ENCODE data around the gene AP3S2. TPM values are rescaled to one million over a fixed set of nuclear protein-coding genes. Genes with fewer than 3 reads are reported as not detected.

AP3S2 gene
- total RNA-seq, 1 donor from 2014 or later: 47.7 TPM

DNA sequence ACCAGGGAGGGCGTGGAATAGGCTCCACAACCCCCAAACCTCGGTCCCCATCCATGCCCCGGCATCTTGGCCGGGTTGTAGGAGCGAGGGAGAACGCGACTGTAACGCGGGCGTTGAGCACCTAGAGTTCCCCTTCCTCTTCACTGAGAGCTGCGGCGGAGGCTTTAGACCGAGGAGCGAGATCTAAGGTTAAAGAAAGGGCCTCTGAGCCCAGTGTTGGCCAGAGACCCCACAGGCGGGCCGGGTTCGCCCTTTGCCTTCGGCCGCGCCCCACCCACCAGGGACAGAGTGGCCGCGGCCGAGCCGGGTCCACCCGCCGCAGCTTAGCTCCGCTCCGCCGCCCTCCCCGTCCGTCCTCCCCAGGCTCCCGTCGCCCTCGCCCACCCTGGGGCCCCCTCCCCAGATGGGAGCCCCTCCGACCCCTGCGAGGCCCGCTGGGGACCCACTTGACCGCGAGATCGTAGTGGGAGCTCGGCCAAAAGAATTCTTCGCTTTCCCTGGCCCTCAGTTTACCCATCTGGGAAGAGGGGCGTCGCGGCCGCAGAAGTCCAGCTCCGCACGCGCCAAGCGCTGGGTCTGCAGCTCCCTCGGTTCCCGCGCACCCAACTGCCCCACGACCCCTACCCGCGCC is 79.6 kb downstream of the AP3S2 start:
- no peak for DNase-seq

- no peak for DNase-seq
These were observed 80.2 kb downstream of the AP3S2 start for GRCh38 chr15:89813381-89814111.

GRCh38 chr15:89812847-89813320 is 80.9 kb downstream of the AP3S2 start:
- DNase-seq: no peak

DNA sequence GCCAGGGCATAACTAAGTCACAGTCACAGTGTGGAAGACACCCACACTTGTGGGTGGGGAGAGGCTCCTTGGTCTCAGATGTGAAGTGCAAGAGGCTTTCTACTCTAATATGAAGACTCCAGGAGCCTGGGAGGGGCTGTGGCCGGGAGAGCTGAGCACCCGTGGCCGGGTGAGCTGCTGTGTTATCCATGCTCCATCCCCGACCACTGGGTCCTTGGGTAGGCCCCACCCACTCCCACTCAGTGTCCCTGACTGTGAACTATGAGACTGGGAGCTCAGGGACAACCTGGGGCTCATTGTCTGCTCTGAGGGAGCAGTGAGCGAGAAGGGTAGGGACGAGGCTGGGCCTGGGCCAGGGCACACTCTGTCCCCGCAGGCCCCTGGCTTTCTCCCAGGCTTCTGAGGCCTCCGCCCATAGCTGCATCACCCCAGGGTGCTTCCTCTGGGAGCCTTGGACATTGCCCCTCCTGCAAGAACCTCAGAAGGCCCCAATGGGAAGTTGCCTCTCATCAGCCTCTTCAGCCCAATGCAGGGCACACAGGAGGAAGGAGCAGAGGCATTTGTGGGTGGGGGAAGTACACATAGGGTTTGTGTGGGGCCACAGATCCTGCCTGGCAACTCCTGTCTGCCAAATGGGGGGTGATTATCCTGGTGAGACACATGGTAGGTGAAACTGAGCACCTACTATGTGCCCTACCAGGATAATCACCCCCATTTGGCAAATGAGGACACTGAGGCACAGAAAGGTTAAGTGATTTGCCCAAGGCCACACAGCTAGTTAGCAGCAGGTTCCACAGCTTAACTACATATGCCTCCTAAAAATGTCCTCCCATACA is 81.6 kb downstream of the AP3S2 start:
- DNase-seq: no peak

DNA sequence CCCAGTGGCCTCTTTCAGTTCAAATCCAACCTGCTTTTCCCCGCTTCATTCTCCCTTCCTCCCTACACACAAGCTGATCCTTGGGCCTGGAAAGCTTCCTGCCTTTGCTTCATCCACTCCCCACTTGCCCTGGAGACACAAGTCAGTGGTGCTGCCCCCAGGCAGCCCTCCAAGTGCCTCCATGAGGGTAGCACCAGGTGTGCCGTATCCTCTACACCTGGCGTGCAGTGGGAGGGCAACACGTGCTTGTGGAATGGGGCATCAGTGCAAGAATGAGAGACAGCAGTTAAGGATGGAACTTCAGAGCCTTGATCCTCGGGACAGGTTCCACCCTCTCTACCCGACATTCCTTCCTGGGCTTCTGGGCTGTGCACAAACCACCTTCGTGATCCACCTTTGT is 83.0 kb downstream of the AP3S2 start:
- DNase-seq: no peak

DNA sequence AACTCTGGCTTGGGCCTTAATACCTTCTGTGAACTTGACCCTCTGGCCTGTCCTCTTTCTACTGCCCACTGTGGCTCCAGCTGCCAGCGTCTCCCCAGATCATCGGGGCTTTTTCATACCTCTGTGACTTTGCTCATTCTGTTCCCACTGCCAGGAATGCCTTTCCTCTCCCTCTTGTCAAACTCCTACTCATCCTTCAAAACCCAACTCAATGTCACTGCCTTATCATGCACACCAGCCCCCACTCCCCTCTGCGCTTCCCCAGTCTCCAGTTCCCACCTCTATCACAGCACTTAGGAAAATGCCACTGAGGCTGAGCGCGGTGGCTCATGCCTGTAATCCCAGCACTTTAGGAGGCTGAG is 84.0 kb downstream of the AP3S2 start:
- no peak for DNase-seq

DNA sequence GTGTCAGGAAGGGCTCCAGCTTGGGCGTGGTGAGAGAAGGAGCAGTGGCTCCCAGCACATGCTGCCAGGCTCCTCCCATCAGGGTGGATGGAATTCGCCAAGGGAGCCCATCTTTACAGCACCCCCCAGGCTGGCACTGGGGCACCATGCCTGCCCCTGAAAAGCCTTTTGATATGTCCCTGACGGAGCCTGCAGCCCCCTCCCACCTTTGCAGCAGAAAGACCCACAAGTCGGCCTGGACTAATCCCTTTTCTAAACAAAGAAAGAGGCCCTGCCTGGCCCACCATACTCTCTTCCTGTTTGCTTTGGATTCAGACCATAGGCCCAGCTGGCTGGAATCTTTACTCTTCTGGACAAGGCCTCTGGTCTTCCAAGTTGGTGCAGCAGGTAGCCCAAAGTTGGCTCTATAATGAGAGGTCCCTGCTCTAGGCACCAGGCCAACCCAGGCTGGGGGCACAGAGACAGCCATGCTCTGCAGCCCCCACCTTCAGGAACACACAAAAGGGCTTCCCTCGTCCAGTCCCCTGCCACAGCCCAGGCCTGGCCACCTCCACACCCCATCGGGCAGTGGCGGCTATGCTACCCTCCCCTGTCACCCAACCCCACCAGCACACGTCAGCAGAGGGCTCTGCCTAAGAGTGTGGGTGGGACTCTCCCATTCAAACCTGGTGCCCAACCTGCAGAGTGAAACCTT is 84.6 kb downstream of the AP3S2 start:
- DNase-seq: no peak

DNA sequence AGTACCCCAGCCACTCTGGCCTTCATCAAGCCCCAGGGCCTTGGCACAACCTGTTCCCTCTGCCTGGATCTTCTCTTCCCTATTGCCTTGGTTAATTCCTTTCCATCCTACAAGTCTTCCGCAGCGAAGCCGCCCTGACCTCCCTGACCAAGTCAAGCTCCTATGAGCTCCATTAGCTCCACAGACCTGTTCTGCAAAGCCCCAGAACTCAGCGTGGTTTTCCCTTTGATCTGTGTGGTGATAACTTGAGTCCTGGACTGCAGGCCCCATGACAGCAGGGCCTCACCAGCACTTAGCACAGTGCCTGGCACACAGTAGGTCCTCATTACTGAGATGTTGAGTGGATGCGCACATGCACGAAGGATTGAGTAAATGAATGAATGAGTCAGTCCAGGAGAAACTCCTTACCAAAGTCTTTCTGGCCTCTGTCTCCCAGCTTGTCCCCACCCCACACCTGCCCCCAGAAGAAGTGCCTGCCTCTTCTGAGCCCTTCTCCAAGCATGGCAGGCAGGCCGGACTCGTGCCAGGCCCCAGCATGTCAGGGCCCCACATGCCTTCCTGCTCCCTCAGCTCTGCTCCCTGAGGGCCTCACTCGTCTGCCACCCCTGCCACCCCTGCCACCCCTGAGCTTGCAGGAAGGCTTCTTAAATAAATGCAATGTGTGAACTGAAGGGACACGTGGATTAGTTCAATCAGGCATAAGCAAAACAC is 85.5 kb downstream of the AP3S2 start:
- DNase-seq: no peak

DNA sequence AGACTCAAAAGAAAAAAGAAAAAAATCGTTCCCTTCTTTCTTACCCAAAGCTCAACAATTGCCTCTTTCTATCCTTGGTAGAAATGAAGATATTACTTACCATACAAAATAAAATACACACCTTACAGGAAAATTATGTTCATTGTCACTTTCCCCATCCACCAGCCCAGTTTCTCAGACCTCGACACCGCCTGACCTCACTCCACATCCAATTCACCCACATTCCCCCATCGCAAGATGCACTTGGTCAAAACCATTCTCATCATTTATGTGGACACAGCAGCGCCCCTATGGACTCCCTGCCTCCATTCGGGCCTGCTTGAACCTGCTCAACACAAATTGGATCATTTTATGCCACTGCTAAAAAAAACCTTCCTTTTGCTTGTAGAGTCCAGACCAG is 86.1 kb downstream of the AP3S2 start:
- DNase-seq: no peak

GRCh38 chr15:89806559-89807550 is 86.9 kb downstream of the AP3S2 start:
- no peak for DNase-seq

DNA sequence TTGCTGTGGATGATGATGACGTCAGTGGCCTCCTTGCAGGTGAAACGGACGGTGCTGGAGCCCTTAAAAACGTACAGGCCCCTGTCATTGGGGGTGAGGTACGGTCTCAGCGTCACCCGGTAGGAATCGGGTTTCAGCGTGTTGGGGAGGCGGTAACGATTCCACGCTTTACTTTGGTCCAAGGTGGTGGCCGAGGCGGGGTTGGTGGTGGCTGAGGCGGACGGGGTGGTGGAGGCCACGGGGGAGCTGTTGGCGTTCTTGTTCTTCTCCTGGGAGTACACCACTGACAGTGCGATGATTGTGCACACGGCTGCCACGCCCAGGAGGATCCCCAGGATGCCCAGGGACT is 87.6 kb downstream of the AP3S2 start:
- no peak for DNase-seq

DNA sequence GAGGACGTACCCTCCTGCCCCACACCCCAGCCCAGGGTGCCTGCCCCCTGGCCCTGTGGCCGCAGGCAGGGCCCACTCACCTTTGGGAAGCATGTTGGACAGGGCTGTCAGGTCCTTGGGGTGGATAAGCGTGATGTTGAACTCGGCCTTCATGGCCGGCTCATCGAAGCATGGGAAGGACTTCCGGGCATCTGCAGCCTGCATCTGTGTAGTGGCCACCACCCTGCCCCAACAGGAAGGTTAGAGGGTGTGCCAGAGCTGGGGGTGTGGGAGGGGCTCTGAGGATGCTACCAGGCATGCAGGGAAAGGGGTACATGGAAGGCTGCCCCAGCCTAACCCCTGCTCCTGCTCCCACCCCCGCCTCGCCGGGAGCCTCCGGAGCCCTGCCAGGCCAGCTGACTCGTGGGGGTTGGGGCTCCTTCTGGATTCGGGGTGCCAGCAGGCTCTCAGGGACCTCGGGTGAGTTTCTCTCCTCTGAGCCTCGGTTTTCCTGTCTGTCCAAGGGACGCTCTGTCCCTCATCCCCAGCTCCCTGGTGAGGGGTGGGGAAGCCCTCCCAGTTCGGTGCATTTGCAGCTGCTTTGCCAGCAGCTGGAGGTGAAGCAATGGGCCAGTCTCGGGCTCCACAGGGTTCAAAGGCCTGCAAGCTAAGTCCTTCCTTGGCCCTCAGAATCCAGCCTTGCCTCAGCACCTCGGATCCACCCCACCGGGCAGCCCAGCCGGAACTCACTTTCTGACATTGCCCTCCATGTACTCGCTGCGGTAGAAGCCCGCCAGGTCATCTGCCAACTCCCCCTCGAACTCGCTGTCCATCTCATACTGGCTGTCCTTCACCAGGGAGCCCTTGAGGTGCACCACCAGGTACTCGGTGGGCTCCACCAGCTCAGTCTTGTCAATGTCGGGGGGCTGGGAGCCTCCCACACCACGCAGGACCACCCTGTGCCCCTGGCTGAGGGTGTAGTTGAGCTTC is 88.3 kb downstream of the AP3S2 start:
- DNase-seq: no peak

- no peak for DNase-seq
These were observed 89.6 kb downstream of the AP3S2 start for GRCh38 chr15:89803941-89804800.

GRCh38 chr15:89802986-89803824 is 90.6 kb downstream of the AP3S2 start:
- no peak for DNase-seq

DNA sequence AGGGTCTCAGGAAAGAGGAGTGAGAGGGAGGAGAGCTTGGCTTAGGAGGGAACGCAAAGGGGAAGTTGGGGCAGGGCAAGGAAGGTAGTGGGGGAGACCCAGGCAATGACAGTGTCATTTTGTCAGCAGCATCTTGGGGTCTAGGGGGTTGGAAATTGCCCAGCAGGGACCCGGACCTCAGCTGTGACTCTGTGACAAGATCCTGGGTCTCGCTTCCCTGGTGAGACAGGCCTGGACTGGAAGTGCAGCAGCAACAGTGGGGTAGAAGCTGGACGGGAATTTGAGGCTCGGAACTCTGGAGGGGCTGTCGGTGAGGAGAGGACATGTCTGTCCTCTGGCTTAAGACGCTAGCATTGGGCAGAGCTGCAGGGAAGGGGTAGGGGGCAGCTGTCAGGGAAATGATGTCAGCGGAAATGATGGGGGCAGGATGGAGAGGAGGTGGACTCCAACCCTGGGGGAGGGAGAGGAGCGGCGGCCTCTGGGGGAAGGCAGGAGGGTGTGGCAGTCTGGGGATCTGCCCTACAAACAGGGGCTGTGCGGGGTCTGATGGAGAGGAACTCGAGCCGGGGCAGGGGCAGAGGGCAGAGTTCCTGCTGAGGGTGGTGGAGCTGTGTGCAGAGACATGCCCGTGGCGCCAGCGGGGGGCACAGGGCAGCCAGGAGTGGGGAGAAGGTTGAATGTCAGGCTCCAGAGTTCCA is 91.4 kb downstream of the AP3S2 start:
- DNase-seq: no peak

DNA sequence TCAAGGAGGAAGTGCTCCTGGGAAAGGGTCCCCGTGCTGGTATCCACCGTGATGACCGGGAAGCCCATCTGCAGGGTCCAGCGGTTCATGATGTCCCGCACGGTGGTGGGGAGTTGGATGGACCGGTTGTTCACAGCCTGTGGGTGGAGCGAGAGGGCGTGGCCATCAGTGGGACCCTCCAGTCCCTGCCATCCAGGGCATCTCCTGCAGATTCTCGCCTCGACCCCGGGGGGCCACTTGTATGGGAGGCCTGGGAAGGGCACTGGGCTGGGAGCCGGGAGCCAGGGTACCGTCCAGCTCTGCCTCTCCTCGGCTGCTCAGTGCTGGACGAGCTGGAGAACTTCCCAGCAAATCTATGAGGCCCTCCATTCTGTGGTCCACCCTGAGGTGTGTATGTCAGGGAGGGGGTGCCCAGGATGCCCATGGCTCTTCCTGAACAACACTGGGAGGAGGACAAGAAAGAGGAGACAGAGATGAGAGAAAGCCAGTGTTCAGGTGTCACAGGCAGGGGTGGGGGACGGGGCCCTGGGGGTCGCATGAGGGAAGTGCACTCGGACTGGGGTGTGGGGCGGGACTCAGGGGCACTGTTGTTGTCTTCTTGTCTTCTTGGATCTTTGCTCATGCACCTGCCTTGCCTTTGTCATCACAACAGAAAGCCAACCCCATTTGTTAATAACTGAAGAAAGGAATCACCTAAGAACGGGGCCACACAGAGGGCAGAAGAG is 92.2 kb downstream of the AP3S2 start:
- no peak for DNase-seq
